Measurements from ENCODE around the gene TCFL5.
A peak's percentile ranks its signal among the peaks of the same experiment; 100 is the strongest.

TCFL5 gene

GRCh38 chr20:62861726-62862336 is at the start of gene TCFL5:
TCFL5 (minus strand) TSS chr20:62861822; CDS start chr20:62861670, 152 bp downstream.
- no peak for TF ChIP-seq CTCF (conservative IDR thresholded peaks at IDR 0.05; ENCODE audit: low read depth, low read length)
- Histone ChIP-seq H3K27me3 (ENCODE audit: insufficient read depth, low read depth) (no peaks in the 10 kb centered on the region), H3K4me3 (IDR thresholded peaks at IDR 0.05; ENCODE audit: insufficient read depth, low read depth, low read length) (no peak within 1 kb of the TSS), H2AFZ (ENCODE audit: low read depth) (peak within 1 kb of the TSS; percentile 55; the same call in 1 of the 2 replicates), H3K4me1 (ENCODE audit: low read depth, poor library complexity, severe bottlenecking) (peaks cover 21% of the 10 kb centered on the region), H3K79me2 (ENCODE audit: insufficient read depth, low read depth) (peaks cover 10% of the 10 kb centered on the region), H3K36me3 (ENCODE audit: insufficient read depth) (no peaks in the 10 kb centered on the region; the same call in 1 of the 2 replicates), H3K27ac (no peak within 1 kb of the TSS), H4K20me1 (ENCODE audit: insufficient read depth) (0 out of 2 replicates have a peak, but pooled peaks cover 2% of the 10 kb centered on the region), H3K9ac (no peak within 1 kb of the TSS), H3K4me2 (peak within 1 kb of the TSS; percentile 64)

GRCh38 chr20:62910777-62911497 is 49.3 kb upstream of the TCFL5 start:
- H3K4me3 ChIP-seq (IDR thresholded peaks at IDR 0.05; ENCODE audit: insufficient read depth, low read depth, low read length) = no peak overlapping the region
- no peak overlapping the region for H3K9ac ChIP-seq
- TF ChIP-seq CTCF (conservative IDR thresholded peaks at IDR 0.05; ENCODE audit: low read depth, low read length) = no peak
- peak overlapping the region; percentile 41; the same call in 1 of the 2 replicates for H3K27ac ChIP-seq
- H3K4me1 ChIP-seq (ENCODE audit: low read depth, poor library complexity, severe bottlenecking) = peaks cover 87% of the 10 kb centered on the region
- peak overlapping the region; percentile 61 for H3K4me2 ChIP-seq
- H3K27me3 ChIP-seq (ENCODE audit: insufficient read depth, low read depth) = no peaks in the 10 kb centered on the region
- peaks cover 59% of the 10 kb centered on the region for H4K20me1 ChIP-seq (ENCODE audit: insufficient read depth)
- no peak overlapping the region for H2AFZ ChIP-seq (ENCODE audit: low read depth)
- peaks cover 69% of the 10 kb centered on the region for H3K79me2 ChIP-seq (ENCODE audit: insufficient read depth, low read depth)
- peaks cover 24% of the 10 kb centered on the region; the same call in 1 of the 2 replicates for H3K36me3 ChIP-seq (ENCODE audit: insufficient read depth)

- no peaks in the 10 kb centered on the region for H3K27me3 ChIP-seq (ENCODE audit: insufficient read depth, low read depth)
- H3K4me3 ChIP-seq (IDR thresholded peaks at IDR 0.05; ENCODE audit: insufficient read depth, low read depth, low read length) = no peak overlapping the region
- peak overlapping the region; percentile 61 for H3K4me2 ChIP-seq
- H2AFZ ChIP-seq (ENCODE audit: low read depth) = no peak overlapping the region
- H4K20me1 ChIP-seq (ENCODE audit: insufficient read depth) = peaks cover 53% of the 10 kb centered on the region
- peak overlapping the region; percentile 41; the same call in 1 of the 2 replicates for H3K27ac ChIP-seq
- H3K79me2 ChIP-seq (ENCODE audit: insufficient read depth, low read depth) = peaks cover 62% of the 10 kb centered on the region
- no peak for TF ChIP-seq CTCF (conservative IDR thresholded peaks at IDR 0.05; ENCODE audit: low read depth, low read length)
- H3K9ac ChIP-seq = no peak overlapping the region
- H3K36me3 ChIP-seq (ENCODE audit: insufficient read depth) = peaks cover 24% of the 10 kb centered on the region; the same call in 1 of the 2 replicates
- H3K4me1 ChIP-seq (ENCODE audit: low read depth, poor library complexity, severe bottlenecking) = peaks cover 80% of the 10 kb centered on the region
Observed at GRCh38 chr20:62910217-62910766, 48.7 kb upstream of the TCFL5 start.

- Histone ChIP-seq H3K36me3 (ENCODE audit: insufficient read depth) (peaks cover 22% of the 10 kb centered on the region; the same call in 1 of the 2 replicates), H3K79me2 (ENCODE audit: insufficient read depth, low read depth) (peaks cover 51% of the 10 kb centered on the region), H3K27me3 (ENCODE audit: insufficient read depth, low read depth) (no peaks in the 10 kb centered on the region), H3K4me1 (ENCODE audit: low read depth, poor library complexity, severe bottlenecking) (peaks cover 71% of the 10 kb centered on the region), H3K4me2 (peak overlapping the region; percentile 61), H3K27ac (peak overlapping the region; percentile 41; the same call in 1 of the 2 replicates), H3K9ac (no peak overlapping the region; the same call in 1 of the 2 replicates), H3K4me3 (IDR thresholded peaks at IDR 0.05; ENCODE audit: insufficient read depth, low read depth, low read length) (no peak overlapping the region), H2AFZ (ENCODE audit: low read depth) (no peak overlapping the region), H4K20me1 (ENCODE audit: insufficient read depth) (peaks cover 44% of the 10 kb centered on the region)
- no peak for TF ChIP-seq CTCF (conservative IDR thresholded peaks at IDR 0.05; ENCODE audit: low read depth, low read length)
Observed at GRCh38 chr20:62908971-62909791, 47.6 kb upstream of the TCFL5 start.
